ENCODE data around the gene HTN3. TPM values are rescaled to one million over a fixed set of nuclear protein-coding genes. Genes with fewer than 3 reads are reported as not detected.
"Not testable (repeated sequence)": the region's sequence is repeated elsewhere in the genome, so short reads cannot be mapped to it uniquely, and the experiment has no call there.

Gene HTN3
- total RNA-seq (not detected), polyA plus RNA-seq (ENCODE audit: insufficient read length in 6 of 6) (not detected)
- long read RNA-seq, donor 1: 0 reads
- long read RNA-seq, donor 2: 0 reads
- long read RNA-seq, donor 3: 0 reads
- long read RNA-seq, donor 4: 0 reads
- long read RNA-seq, donor 5: 0 reads
- long read RNA-seq, donor 6: 0 reads
- long read RNA-seq, donor 7: 0 reads
- long read RNA-seq, donor 8: 0 reads
- long read RNA-seq, donor 9: 0 reads
- long read RNA-seq, donor 10: 0 reads
- long read RNA-seq, donor 11: 0 reads
- long read RNA-seq, donor 12: 0 reads

DNA sequence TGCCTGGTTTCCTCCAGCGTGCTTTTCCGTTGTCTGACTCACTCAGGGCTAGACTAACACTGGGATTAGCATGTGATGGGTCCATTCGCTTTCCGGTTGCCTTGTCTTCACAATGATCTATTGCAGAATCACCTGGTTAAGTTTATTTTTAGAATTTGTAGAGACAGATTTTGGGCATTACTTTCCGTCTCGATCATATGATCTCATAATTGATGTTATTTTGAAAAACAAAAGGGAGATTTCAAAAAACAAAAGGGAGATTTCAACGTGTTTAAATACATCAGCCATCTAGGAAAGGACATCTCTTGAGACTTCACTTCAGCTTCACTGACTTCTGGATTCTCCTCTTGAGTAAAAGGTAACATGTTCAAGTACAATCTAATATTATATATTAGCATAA is at the start of gene HTN3:
TSS of gene HTN3 (plus strand) at position 301 of the 400 bp plus-strand sequence. CDS start 2,282 bp downstream, outside the sequence.
- H3K9me3 ChIP-seq; ATAC-seq; H3K36me3 ChIP-seq; intact Hi-C loops (cut with DNase I); DNase-seq; H3K4me1 ChIP-seq; H3K4me3 ChIP-seq; H3K27ac ChIP-seq; H3K27me3 ChIP-seq: not testable (repeated sequence)

GRCh38 chr4:69984030-69984443 is 44.2 kb upstream of the HTN3 start:
- no peak overlapping the region for H3K27ac ChIP-seq
- DNase-seq (peak in 2 of 4 donors; percentile 29 to 64), ATAC-seq (peak; percentile 83)
- no peaks in the 10 kb centered on the region for H3K27me3 ChIP-seq
- H3K9me3 ChIP-seq: no peaks in the 10 kb centered on the region
- H3K4me1 ChIP-seq: no peaks in the 10 kb centered on the region
- TF ChIP-seq CTCF (IDR thresholded peaks at IDR 0.05): no peak
- H3K4me3 ChIP-seq: no peak overlapping the region
- H3K36me3 ChIP-seq: no peaks in the 10 kb centered on the region
- intact Hi-C loops (cut with DNase I): no loop called here

GRCh38 chr4:69986663-69987062 is 41.6 kb upstream of the HTN3 start:
- no peak for TF ChIP-seq CTCF (IDR thresholded peaks at IDR 0.05)
- H3K9me3 ChIP-seq: no peaks in the 10 kb centered on the region

GRCh38 chr4:69991016-69991415 is 37.2 kb upstream of the HTN3 start:
- Histone ChIP-seq H3K36me3 (no peaks in the 10 kb centered on the region), H3K4me1 (no peaks in the 10 kb centered on the region), H3K27me3 (no peaks in the 10 kb centered on the region), H3K4me3 (no peak overlapping the region), H3K9me3 (no peaks in the 10 kb centered on the region), H3K27ac (no peak overlapping the region)
- TF ChIP-seq CTCF (IDR thresholded peaks at IDR 0.05): no peak
- intact Hi-C loops (cut with DNase I): no loop called here
- no peak for DNase-seq
- no peak for ATAC-seq

More at GRCh38 chr4:69986663-69987062, 41.6 kb upstream of the HTN3 start:
- H3K27me3 ChIP-seq: no peaks in the 10 kb centered on the region
- no peak overlapping the region for H3K27ac ChIP-seq
- ATAC-seq: no peak
- H3K4me3 ChIP-seq: no peak overlapping the region
- intact Hi-C loops (cut with DNase I): no loop called here
- no peaks in the 10 kb centered on the region for H3K36me3 ChIP-seq
- H3K4me1 ChIP-seq: no peaks in the 10 kb centered on the region
- DNase-seq: no peak

GRCh38 chr4:69994782-69995181 is 33.5 kb upstream of the HTN3 start:
- no peaks in the 10 kb centered on the region for H3K4me1 ChIP-seq
- ATAC-seq: no peak
- H3K36me3 ChIP-seq: no peaks in the 10 kb centered on the region
- no peak overlapping the region for H3K27ac ChIP-seq
- no peaks in the 10 kb centered on the region for H3K9me3 ChIP-seq
- no peak overlapping the region for H3K4me3 ChIP-seq
- no peak for TF ChIP-seq CTCF (IDR thresholded peaks at IDR 0.05)
- intact Hi-C loops (cut with DNase I): no loop called here
- H3K27me3 ChIP-seq: no peaks in the 10 kb centered on the region
- no peak for DNase-seq

- ATAC-seq (no peak), DNase-seq (no peak)
- H3K4me3 ChIP-seq: no peak within 1 kb of the TSS
- no peaks in the 10 kb centered on the region for H3K36me3 ChIP-seq
- TF ChIP-seq CTCF (IDR thresholded peaks at IDR 0.05): no peak
- H3K4me1 ChIP-seq: no peaks in the 10 kb centered on the region
- H3K27ac ChIP-seq: no peak within 1 kb of the TSS
- intact Hi-C loops (cut with DNase I): no loop called here
- no peaks in the 10 kb centered on the region for H3K27me3 ChIP-seq
- no peaks in the 10 kb centered on the region for H3K9me3 ChIP-seq
These were observed 32.7 kb upstream of the HTN3 start, which contains the start of gene STATH for GRCh38 chr4:69995526-69996016. STATH (plus strand) TSS chr4:69995966; CDS start chr4:69998438, 2,472 bp downstream.

Measured in left lung (tissue), 14 donors.